Immature natural killer cell (primary cell): ENCODE measurements around the gene NTSR2. TPM values are rescaled to one million over a fixed set of nuclear protein-coding genes. Genes with fewer than 3 reads are reported as not detected.

Experiments used
- DNase-seq, 3 donors: peaks; one replicate each; pipeline ENCODE4 v3.0.0; 2022; ENCODE audit warnings: mixed read lengths in 1 of 3
- H3K27ac Mint-ChIP-seq, 6 donors: one replicate each; pipeline ENCODE4 v1.8.0; 2020; ENCODE audit warnings: mixed read lengths in 6 of 6, mild to moderate bottlenecking in 5 of 6, inconsistent platforms in 4 of 6, moderate library complexity in 3 of 6
- H3K27me3 Mint-ChIP-seq, 3 donors: one replicate each; pipeline ENCODE4 v1.8.0; 2020 to 2021; ENCODE audit warnings: low read depth in 3 of 3, mild to moderate bottlenecking in 3 of 3, mixed read lengths in 3 of 3, moderate library complexity in 3 of 3, inconsistent platforms in 1 of 3
- H3K36me3 Mint-ChIP-seq, 3 donors: one replicate each; pipeline ENCODE4 v1.8.0; 2020; ENCODE audit warnings: mixed read lengths in 3 of 3, inconsistent platforms in 2 of 3, mild to moderate bottlenecking in 2 of 3
- H3K4me1 Mint-ChIP-seq, 2 donors: one replicate each; pipeline ENCODE4 v1.8.0; 2020; ENCODE audit warnings: inconsistent platforms in 2 of 2, mild to moderate bottlenecking in 2 of 2, mixed read lengths in 2 of 2, moderate library complexity in 1 of 2
- H3K4me3 Mint-ChIP-seq, 5 donors: one replicate each; pipeline ENCODE4 v1.8.0; 2020; ENCODE audit warnings: mild to moderate bottlenecking in 5 of 5, mixed read lengths in 5 of 5, inconsistent platforms in 3 of 5, moderate library complexity in 3 of 5
- H3K9me3 Mint-ChIP-seq, 6 donors: one replicate each; pipeline ENCODE4 v1.8.0; 2020; ENCODE audit warnings: mild to moderate bottlenecking in 6 of 6, mixed read lengths in 6 of 6, inconsistent platforms in 4 of 6, moderate library complexity in 3 of 6
- polyA plus RNA-seq, 3 donors: library from polyadenylated mRNA; unstranded; fragments of 300-500 nt; fragmentation: Illumina TruSeq; gene quantifications; one replicate each; pipeline ENCODE4 v1.2.3, GENCODE V29; 2021

NTSR2 gene
- polyA plus RNA-seq, 3 donors from 2014 or later = not detected

DNA sequence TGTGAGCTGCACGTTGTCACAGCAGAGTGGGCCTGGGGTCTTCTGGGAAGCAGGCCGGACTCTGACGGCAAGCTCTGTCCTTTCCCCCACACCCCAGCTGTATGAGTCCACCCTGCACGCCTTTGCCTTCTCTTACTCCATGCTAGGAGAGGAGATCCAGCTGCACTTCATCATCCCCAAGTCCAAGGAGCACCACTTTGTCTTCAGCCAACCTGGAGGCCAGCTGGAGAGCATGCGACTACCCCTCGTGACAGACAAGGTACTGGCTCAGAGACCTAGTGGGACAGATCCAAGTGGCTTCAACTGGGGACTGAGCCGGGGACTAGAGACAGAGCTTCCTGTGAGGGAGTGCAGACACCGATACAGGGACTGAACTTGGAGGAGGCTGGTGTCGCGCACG, 40.1 kb downstream of the NTSR2 start:
- no peaks in the 10 kb centered on the region for H3K4me1 Mint-ChIP-seq
- no peak overlapping the region for H3K4me3 Mint-ChIP-seq
- H3K27me3 Mint-ChIP-seq = peaks cover 2 to 7% (median 4%) of the 10 kb centered on the region in 3 donors
- H3K27ac Mint-ChIP-seq = no peak overlapping the region
- H3K9me3 Mint-ChIP-seq = no peaks in the 10 kb centered on the region
- H3K36me3 Mint-ChIP-seq = peaks cover 0 to 7% (median 6%) of the 10 kb centered on the region in 3 donors
- no peak for DNase-seq

DNA sequence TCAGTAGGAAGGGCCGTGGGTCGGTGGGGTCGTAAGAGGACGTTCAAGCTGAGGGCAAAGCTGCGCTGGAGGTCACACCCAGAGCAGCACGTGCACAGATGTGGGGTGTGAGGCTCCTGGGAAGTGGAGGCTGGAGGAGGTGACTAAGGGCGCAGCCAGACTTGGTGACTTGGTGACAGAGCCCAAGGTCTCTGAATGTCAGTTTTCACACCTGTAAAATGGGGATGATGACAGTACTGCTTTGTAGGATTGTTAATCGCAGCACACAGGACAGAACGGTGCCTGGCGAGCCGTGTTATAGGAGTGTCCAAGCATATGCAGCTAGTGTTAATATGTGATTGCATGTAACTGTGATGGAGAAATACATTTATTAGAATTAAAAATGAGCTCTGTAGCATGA, 40.8 kb downstream of the NTSR2 start:
- no peak overlapping the region for H3K4me3 Mint-ChIP-seq
- peaks cover 0 to 7% (median 4%) of the 10 kb centered on the region in 3 donors for H3K36me3 Mint-ChIP-seq
- no peaks in the 10 kb centered on the region for H3K4me1 Mint-ChIP-seq
- no peaks in the 10 kb centered on the region for H3K9me3 Mint-ChIP-seq
- H3K27ac Mint-ChIP-seq = no peak overlapping the region
- peaks cover 2 to 7% (median 4%) of the 10 kb centered on the region in 3 donors for H3K27me3 Mint-ChIP-seq
- no peak for DNase-seq

DNA sequence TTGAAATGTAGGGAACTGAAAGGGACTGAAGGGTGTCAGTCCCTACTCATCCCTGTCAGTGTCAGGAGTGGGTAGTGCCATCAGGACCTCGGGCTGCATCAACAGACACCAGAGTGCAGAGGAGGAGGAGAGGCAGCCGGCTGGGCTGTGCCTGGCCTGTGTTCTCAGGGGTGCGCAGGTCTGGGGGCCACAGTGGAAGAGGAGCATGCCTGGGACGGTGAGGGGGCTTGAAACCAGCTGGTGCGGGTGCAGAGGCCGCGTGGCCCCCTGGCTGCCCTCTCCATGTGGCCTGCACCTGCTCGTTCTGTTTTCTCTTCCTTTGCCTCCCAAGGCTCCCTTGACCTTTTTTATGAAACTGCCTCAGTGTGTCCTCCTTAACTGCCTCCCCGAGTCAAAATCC, 41.3 kb downstream of the NTSR2 start:
- Mint-ChIP-seq H3K36me3 (peaks cover 0 to 7% (median 4%) of the 10 kb centered on the region in 3 donors), H3K9me3 (no peaks in the 10 kb centered on the region), H3K4me1 (no peaks in the 10 kb centered on the region), H3K4me3 (no peak overlapping the region), H3K27me3 (peaks cover 2 to 7% (median 4%) of the 10 kb centered on the region in 3 donors), H3K27ac (no peak overlapping the region)
- DNase-seq = no peak

DNA sequence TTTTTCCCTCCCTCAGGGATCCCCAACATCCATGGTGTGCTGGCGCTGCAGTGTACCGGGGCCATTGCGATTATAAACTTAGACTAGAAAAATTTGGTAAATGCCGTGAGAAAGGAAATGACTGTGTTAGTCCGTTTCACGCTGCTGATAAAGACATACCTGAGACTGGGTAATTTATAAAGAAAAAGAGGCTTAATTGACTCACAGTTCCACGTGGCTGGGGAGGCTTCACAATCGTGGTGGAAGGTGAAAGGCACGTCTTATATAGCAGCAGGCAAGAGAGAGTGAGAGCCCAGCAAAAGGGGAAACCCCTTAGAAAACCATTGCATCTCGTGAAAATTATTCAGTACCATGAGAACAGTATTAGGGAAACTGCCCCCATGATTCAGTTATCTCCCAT, 44.3 kb downstream of the NTSR2 start:
- Mint-ChIP-seq H3K27ac (no peak overlapping the region), H3K36me3 (peaks cover 0 to 7% (median 4%) of the 10 kb centered on the region in 3 donors), H3K4me1 (no peaks in the 10 kb centered on the region), H3K27me3 (peaks cover 0 to 5% (median 2%) of the 10 kb centered on the region in 3 donors), H3K9me3 (no peaks in the 10 kb centered on the region), H3K4me3 (no peak overlapping the region)
- no peak for DNase-seq

DNA sequence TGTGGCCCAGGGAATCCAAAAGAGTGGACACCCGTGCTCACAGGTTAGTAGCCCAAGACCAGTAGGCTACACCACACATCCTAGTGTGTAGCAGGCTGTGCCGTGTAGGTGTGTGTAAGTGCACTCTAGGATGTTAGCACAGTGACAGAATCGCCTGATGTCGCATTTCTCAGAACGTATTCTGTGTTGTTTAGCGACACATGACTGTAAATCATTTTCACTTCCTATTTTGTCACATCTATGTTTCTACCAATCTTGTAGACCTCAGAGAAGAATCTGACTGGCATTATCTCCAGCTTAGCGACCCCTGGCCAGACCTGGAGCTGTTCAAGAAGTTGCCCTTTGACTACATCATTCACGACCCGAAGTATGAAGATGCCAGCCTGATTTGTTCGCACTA, 45.1 kb downstream of the NTSR2 start:
- H3K27me3 Mint-ChIP-seq = peaks cover 0 to 5% (median 2%) of the 10 kb centered on the region in 3 donors
- peaks cover 0 to 7% (median 4%) of the 10 kb centered on the region in 3 donors for H3K36me3 Mint-ChIP-seq
- H3K4me3 Mint-ChIP-seq = no peak overlapping the region
- H3K9me3 Mint-ChIP-seq = no peaks in the 10 kb centered on the region
- no peak for DNase-seq
- H3K27ac Mint-ChIP-seq = no peak overlapping the region
- H3K4me1 Mint-ChIP-seq = no peaks in the 10 kb centered on the region

DNA sequence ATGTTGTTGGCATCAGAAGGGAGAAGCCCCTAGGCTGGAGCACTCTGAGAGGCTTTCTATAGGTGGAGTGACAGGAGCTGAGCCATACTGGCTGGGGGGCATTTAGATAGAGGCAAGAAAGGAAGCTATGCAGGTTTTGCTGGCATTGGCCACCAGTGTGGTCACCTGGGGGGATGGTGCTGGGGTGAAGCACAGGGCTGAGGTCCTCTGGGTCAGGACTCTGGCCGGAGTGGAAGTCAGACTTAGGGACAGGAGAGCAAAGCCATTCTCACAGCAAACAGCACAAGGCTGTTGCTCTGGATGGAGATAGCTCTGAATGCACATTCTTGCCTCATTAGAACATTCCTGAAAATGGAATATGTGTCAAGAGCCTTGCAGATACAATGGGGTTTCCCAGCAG, 47.4 kb downstream of the NTSR2 start:
- no peak overlapping the region for H3K4me3 Mint-ChIP-seq
- no peaks in the 10 kb centered on the region for H3K4me1 Mint-ChIP-seq
- H3K27ac Mint-ChIP-seq = no peak overlapping the region
- H3K9me3 Mint-ChIP-seq = no peaks in the 10 kb centered on the region
- no peak for DNase-seq
- H3K36me3 Mint-ChIP-seq = peaks cover 0 to 11% (median 4%) of the 10 kb centered on the region in 3 donors
- H3K27me3 Mint-ChIP-seq = peaks cover 0 to 2% (median 0%) of the 10 kb centered on the region in 3 donors

DNA sequence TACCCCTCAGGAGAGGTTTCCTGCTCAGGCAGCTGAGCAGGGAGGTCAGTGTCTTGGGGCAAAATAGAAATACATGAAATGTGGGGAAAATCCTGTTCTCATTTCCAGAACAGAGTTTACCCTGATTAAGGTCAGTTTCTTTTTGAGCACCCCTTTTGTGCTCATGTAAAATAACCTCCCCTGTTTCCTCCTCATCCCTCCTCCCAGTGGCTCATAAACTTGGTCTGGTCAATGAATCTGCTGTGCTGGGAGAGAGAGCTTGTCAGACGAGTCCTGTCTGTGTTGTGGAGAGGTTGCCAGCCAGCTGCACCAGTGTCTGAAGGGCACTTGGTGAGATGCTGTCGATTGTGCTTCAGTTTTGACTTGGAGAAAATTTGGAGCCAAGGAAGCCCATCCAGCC, 48.6 kb downstream of the NTSR2 start:
- H3K27ac Mint-ChIP-seq = no peak overlapping the region
- H3K36me3 Mint-ChIP-seq = peaks cover 0 to 7% (median 0%) of the 10 kb centered on the region in 3 donors
- no peaks in the 10 kb centered on the region for H3K4me1 Mint-ChIP-seq
- H3K9me3 Mint-ChIP-seq = no peaks in the 10 kb centered on the region
- no peak for DNase-seq
- no peaks in the 10 kb centered on the region for H3K27me3 Mint-ChIP-seq
- no peak overlapping the region for H3K4me3 Mint-ChIP-seq

DNA sequence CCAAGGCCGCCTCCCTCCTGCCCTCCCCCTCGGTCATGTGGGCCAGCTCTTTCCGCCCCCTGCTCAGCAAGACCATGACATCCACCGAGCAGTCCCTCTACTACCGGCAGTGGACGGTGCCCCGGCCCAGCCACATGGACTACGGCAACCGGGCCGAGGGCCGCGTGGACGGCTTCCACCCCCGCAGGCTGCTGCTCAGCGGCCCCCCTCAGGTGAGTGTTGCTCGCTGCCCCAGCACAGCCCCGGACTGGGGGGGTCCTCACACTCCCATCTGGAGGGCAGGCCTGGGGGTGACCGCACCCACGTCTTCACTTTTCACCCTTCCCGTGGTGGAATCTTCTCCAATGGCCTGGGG, 51.3 kb downstream of the NTSR2 start:
- no peak for DNase-seq
- Mint-ChIP-seq H3K4me1 (no peaks in the 10 kb centered on the region), H3K36me3 (peaks cover 0 to 11% (median 0%) of the 10 kb centered on the region in 3 donors), H3K27me3 (no peaks in the 10 kb centered on the region), H3K4me3 (no peak overlapping the region), H3K9me3 (no peaks in the 10 kb centered on the region), H3K27ac (no peak overlapping the region)

DNA sequence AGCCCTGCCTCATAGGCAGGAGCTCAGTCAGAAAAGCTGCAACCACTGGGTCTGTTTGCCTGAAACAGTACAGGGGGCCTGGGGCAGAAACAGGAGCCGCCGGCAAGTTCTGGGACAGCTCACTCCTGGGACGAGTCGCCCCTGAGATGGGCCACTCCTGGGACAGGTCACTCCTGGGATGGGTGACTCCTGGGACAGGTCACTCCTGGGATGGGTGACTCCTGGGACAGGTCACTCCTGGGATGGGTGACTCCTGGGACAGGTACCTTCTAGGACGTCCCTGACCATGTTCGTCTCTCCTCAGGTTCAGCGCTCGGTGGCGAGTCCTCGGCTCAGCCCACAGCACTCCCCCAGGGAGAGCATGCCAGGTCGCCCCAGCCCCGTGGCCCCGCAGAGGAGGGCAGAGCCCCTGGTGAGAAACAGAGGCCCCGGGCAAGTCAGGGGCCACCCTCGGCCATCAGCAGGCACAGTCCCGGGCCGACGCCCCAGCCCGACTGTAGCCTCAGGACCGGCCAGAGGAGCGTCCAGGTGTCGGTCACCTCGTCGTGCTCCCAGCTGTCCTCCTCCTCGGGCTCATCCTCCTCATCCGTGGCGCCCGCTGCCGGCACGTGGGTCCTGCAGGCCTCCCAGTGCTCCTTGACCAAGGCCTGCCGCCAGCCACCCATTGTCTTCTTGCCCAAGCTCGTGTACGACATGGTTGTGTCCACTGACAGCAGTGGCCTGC, 51.8 kb downstream of the NTSR2 start:
- Mint-ChIP-seq H3K4me1 (no peaks in the 10 kb centered on the region), H3K27ac (no peak overlapping the region), H3K9me3 (no peaks in the 10 kb centered on the region), H3K4me3 (no peak overlapping the region), H3K36me3 (peaks cover 0 to 11% (median 0%) of the 10 kb centered on the region in 3 donors), H3K27me3 (no peaks in the 10 kb centered on the region)
- DNase-seq = no peak

DNA sequence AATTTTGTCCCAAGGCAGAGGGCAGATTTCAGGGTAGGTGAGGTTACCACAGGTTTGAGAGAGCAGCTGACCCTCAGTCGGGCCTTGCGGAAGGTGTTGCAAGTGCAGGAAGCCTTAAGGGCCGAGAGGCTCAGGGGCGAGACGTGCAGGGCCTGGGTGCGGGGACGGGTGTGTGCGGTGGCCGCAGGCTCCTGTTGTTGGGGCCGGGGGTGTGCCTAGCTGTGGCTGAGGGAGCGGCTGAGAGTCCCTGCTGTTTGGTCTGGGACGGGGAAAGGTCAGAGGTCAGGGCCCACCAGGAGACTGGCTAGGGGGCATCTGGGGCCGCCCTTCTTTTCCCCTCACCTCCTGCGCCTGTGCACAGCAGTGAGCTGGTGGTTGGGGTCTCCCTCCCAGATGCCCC, 52.5 kb downstream of the NTSR2 start:
- Mint-ChIP-seq H3K27ac (no peak overlapping the region), H3K36me3 (peaks cover 0 to 11% (median 0%) of the 10 kb centered on the region in 3 donors), H3K4me3 (no peak overlapping the region), H3K4me1 (no peaks in the 10 kb centered on the region), H3K9me3 (no peaks in the 10 kb centered on the region), H3K27me3 (no peaks in the 10 kb centered on the region)
- DNase-seq = no peak

DNA sequence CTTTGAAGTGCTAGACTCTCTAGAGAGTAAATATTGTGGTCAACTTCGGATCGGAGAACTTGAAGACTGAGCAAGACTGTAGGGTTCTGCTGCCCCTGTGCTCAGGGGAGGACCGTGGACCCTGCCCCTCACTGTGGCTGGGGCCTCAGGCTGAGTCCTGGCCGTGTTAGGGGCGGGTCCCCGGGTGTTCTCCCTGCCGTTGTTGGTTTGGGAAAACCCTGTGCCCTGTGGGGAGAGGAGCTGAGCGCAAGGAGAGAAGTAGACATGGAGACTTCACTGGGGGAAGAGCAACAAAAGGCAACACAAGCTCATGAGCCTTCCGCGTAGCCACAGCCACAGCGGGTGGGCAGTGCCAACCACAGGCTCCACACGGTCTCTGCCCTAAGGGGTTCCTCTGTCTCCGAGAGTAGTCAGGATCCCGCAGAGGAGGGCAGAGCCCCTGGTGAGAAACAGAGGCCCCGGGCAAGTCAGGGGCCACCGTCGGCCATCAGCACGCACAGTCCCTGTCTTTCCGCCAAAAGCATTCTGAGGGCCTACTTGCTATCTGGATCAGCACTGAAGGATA, 53.1 kb downstream of the NTSR2 start:
- H3K36me3 Mint-ChIP-seq = peaks cover 0 to 14% (median 0%) of the 10 kb centered on the region in 3 donors

DNA sequence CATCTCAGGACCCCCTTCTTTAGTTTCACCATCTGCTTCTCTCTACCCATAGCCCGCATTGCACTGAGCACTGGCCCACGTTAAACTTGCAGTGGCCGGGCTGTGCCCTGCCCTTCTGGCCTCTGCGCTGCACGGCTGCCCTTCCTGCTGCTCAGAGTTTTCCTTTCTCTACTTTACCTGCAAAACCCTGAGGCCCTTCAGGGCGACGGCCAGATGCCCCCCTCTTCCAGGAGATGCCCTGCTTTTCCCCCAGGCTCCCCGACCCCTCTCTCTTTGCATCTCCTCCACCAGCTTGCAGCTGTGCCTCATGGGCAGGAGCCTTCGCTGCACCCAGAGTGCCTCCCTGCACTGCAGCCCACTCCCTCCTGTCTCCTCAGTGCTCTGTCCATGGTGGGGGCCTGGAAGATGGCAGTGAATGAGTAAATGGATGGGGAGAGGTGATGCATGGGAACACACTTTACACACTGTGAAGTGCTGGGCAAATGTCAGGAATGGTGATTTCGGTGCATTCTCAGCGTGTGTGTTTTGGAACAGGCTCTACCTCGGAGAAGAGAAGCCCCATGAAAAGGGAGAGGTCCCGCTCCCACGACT, 53.8 kb downstream of the NTSR2 start:
- H3K27me3 Mint-ChIP-seq = peaks cover 0 to 2% (median 0%) of the 10 kb centered on the region in 3 donors
- peaks cover 0 to 14% (median 0%) of the 10 kb centered on the region in 3 donors for H3K36me3 Mint-ChIP-seq
- no peaks in the 10 kb centered on the region for H3K9me3 Mint-ChIP-seq
- H3K4me1 Mint-ChIP-seq = no peaks in the 10 kb centered on the region
- H3K27ac Mint-ChIP-seq = no peak overlapping the region
- DNase-seq = no peak
- no peak overlapping the region for H3K4me3 Mint-ChIP-seq

More for the DNA sequence above, 53.1 kb downstream of the NTSR2 start:
- Mint-ChIP-seq H3K9me3 (no peaks in the 10 kb centered on the region), H3K27ac (no peak overlapping the region), H3K4me3 (no peak overlapping the region), H3K27me3 (peaks cover 0 to 2% (median 0%) of the 10 kb centered on the region in 3 donors), H3K4me1 (no peaks in the 10 kb centered on the region)
- DNase-seq = no peak

DNA sequence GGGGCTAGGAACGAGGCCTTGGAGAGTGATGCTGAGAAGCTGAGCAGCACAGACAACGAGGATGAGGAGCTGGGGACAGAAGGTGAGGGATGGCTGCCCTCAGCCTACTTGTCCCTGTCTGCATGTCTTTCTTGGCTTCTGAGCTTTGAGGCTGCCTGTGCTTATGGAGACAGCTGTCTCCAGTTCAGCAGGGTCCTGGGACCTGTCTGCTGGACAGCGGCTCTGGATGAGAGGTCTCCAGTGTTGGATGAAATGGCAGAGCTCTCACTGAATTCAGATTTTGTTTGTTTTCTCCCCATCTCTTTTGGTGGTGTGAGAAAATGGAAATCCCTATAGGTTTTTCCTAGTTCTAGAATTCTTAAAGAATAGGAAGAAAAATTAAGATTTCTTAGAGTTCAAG, 54.8 kb downstream of the NTSR2 start:
- Mint-ChIP-seq H3K4me3 (no peak overlapping the region), H3K4me1 (no peaks in the 10 kb centered on the region), H3K27ac (no peak overlapping the region), H3K36me3 (peaks cover 0 to 14% (median 0%) of the 10 kb centered on the region in 3 donors), H3K9me3 (no peaks in the 10 kb centered on the region), H3K27me3 (peaks cover 0 to 2% (median 0%) of the 10 kb centered on the region in 3 donors)
- no peak for DNase-seq

DNA sequence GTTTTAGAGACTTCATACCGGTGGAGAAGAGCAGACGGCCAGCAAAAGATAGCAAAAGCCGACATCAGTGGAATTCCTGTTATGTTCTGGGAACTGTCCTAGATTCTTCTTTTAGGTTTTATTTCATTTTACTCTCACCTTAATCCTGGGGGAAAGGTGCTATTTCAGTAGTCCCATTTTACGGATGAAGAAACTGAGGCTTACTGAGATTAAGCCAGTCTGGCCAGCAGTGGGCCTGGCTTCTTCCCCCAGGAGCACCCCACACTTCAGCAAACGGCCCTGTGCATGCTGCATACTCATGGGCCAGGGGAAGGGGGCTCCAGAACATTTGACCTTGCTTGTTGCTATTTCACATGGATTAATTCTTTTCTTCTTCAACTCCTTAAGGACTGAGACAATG, 56.7 kb downstream of the NTSR2 start:
- H3K4me1 Mint-ChIP-seq = no peaks in the 10 kb centered on the region
- H3K36me3 Mint-ChIP-seq = peaks cover 0 to 10% (median 0%) of the 10 kb centered on the region in 3 donors
- no peak overlapping the region for H3K27ac Mint-ChIP-seq
- peaks cover 0 to 2% (median 2%) of the 10 kb centered on the region in 3 donors for H3K27me3 Mint-ChIP-seq
- no peak overlapping the region for H3K4me3 Mint-ChIP-seq
- no peak for DNase-seq
- no peaks in the 10 kb centered on the region for H3K9me3 Mint-ChIP-seq
